ENCODE results near the gene ANKRD9. TPM values are rescaled to one million over a fixed set of nuclear protein-coding genes. Genes with fewer than 3 reads are reported as not detected.

Gene ANKRD9
- total and polyA plus RNA-seq, 9 of the 15 experiments (the other 6 are each of a cell fraction or from before 2014, with no cell fraction given): 0.04 to 32.9 (median 5.3) TPM

- TF ChIP-seq, protein P1, sequence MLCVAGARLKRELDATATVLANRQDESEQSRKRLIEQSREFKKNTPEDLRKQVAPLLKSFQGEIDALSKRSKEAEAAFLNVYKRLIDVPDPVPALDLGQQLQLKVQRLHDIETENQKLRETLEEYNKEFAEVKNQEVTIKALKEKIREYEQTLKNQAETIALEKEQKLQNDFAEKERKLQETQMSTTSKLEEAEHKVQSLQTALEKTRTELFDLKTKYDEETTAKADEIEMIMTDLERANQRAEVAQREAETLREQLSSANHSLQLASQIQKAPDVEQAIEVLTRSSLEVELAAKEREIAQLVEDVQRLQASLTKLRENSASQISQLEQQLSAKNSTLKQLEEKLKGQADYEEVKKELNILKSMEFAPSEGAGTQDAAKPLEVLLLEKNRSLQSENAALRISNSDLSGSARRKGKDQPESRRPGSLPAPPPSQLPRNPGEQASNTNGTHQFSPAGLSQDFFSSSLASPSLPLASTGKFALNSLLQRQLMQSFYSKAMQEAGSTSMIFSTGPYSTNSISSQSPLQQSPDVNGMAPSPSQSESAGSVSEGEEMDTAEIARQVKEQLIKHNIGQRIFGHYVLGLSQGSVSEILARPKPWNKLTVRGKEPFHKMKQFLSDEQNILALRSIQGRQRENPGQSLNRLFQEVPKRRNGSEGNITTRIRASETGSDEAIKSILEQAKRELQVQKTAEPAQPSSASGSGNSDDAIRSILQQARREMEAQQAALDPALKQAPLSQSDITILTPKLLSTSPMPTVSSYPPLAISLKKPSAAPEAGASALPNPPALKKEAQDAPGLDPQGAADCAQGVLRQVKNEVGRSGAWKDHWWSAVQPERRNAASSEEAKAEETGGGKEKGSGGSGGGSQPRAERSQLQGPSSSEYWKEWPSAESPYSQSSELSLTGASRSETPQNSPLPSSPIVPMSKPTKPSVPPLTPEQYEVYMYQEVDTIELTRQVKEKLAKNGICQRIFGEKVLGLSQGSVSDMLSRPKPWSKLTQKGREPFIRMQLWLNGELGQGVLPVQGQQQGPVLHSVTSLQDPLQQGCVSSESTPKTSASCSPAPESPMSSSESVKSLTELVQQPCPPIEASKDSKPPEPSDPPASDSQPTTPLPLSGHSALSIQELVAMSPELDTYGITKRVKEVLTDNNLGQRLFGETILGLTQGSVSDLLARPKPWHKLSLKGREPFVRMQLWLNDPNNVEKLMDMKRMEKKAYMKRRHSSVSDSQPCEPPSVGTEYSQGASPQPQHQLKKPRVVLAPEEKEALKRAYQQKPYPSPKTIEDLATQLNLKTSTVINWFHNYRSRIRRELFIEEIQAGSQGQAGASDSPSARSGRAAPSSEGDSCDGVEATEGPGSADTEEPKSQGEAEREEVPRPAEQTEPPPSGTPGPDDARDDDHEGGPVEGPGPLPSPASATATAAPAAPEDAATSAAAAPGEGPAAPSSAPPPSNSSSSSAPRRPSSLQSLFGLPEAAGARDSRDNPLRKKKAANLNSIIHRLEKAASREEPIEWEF (CRISPR knock-in tag; IDR thresholded peaks at IDR 0.05): peak; percentile 99
- TF ChIP-seq, protein P2, sequence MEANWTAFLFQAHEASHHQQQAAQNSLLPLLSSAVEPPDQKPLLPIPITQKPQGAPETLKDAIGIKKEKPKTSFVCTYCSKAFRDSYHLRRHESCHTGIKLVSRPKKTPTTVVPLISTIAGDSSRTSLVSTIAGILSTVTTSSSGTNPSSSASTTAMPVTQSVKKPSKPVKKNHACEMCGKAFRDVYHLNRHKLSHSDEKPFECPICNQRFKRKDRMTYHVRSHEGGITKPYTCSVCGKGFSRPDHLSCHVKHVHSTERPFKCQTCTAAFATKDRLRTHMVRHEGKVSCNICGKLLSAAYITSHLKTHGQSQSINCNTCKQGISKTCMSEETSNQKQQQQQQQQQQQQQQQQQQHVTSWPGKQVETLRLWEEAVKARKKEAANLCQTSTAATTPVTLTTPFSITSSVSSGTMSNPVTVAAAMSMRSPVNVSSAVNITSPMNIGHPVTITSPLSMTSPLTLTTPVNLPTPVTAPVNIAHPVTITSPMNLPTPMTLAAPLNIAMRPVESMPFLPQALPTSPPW (CRISPR knock-in tag; IDR thresholded peaks at IDR 0.05): peak; percentile 59
- peak; percentile 68 for TF ChIP-seq MAFG (tag; conservative IDR thresholded peaks at IDR 0.05)
- peak; percentile 91; the same call in 1 of the 2 replicates for TF ChIP-seq ZNF695 (CRISPR knock-in tag; IDR thresholded peaks at IDR 0.05)
- TF ChIP-seq CXXC5 (CRISPR knock-in tag; IDR thresholded peaks at IDR 0.05): peak; percentile 89
- peak; percentile 95 for TF ChIP-seq ZNF668 (CRISPR knock-in tag; IDR thresholded peaks at IDR 0.05)
- peak; percentile 73; the same call in 1 of the 2 replicates for TF ChIP-seq NR2F6 (CRISPR knock-in tag; IDR thresholded peaks at IDR 0.05)
- peak; percentile 89 for TF ChIP-seq ID3 (CRISPR knock-in tag; IDR thresholded peaks at IDR 0.05)
- peak; percentile 100 for TF ChIP-seq ID3 (tag; IDR thresholded peaks at IDR 0.05)
- TF ChIP-seq, protein P3, sequence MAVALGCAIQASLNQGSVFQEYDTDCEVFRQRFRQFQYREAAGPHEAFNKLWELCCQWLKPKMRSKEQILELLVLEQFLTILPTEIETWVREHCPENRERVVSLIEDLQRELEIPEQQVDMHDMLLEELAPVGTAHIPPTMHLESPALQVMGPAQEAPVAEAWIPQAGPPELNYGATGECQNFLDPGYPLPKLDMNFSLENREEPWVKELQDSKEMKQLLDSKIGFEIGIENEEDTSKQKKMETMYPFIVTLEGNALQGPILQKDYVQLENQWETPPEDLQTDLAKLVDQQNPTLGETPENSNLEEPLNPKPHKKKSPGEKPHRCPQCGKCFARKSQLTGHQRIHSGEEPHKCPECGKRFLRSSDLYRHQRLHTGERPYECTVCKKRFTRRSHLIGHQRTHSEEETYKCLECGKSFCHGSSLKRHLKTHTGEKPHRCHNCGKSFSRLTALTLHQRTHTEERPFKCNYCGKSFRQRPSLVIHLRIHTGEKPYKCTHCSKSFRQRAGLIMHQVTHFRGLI (CRISPR knock-in tag; IDR thresholded peaks at IDR 0.05): peak; percentile 94
- TF ChIP-seq ZNF644 (tag; IDR thresholded peaks at IDR 0.05; ENCODE audit: low read depth): peak; percentile 99
- TF ChIP-seq NCOR1 (IDR thresholded peaks at IDR 0.05): 0 out of 2 replicates have a peak, but pooled peaks have one; percentile 29
- peak; percentile 90 for TF ChIP-seq ZBTB34 (CRISPR knock-in tag; IDR thresholded peaks at IDR 0.05)
- TF ChIP-seq ZBTB26 (CRISPR knock-in tag; IDR thresholded peaks at IDR 0.05): peak; percentile 85; the same call in 1 of the 2 replicates
- TF ChIP-seq KLF1 (tag; IDR thresholded peaks at IDR 0.05): peak; percentile 89
- TF ChIP-seq TCF3 (CRISPR knock-in tag; IDR thresholded peaks at IDR 0.05): peak; percentile 5; the same call in 1 of the 2 replicates
Observed at GRCh38 chr14:102550927-102551401, 41.4 kb upstream of the ANKRD9 start (continued).
